Measurements from ENCODE around the gene LRRK2.

LRRK2 gene

DNA sequence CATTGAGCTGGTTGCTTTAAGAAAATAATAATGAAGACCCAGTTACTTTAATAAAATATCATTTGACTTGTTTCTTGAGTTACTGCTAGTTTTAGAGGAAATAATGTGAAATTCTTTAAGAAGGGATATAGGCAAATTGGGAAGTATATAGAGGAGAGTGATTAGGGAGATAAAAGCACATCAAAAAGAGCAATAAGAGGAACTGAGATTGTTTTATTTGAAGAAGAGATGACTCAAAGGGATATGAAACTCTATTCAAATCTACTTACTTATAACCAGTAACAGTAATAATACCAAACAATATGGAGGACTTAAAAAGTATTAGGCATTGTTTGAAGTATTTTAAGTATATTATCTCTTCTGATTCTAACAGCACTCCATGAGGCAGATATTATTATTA, 37.1 kb downstream of the LRRK2 start:
- Histone ChIP-seq H3K36me3 (no peaks in the 10 kb centered on the region), H3K9me3 (no peaks in the 10 kb centered on the region), H3K4me3 (ENCODE audit: low read depth, low read length) (no peak overlapping the region), H3K4me1 (no peaks in the 10 kb centered on the region), H3K27me3 (no peaks in the 10 kb centered on the region)
- TF ChIP-seq, protein P1, sequence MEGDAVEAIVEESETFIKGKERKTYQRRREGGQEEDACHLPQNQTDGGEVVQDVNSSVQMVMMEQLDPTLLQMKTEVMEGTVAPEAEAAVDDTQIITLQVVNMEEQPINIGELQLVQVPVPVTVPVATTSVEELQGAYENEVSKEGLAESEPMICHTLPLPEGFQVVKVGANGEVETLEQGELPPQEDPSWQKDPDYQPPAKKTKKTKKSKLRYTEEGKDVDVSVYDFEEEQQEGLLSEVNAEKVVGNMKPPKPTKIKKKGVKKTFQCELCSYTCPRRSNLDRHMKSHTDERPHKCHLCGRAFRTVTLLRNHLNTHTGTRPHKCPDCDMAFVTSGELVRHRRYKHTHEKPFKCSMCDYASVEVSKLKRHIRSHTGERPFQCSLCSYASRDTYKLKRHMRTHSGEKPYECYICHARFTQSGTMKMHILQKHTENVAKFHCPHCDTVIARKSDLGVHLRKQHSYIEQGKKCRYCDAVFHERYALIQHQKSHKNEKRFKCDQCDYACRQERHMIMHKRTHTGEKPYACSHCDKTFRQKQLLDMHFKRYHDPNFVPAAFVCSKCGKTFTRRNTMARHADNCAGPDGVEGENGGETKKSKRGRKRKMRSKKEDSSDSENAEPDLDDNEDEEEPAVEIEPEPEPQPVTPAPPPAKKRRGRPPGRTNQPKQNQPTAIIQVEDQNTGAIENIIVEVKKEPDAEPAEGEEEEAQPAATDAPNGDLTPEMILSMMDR (IDR thresholded peaks at IDR 0.05; ENCODE audit: low read depth, low read length), result no peak
- DNase-seq, result no peak

DNA sequence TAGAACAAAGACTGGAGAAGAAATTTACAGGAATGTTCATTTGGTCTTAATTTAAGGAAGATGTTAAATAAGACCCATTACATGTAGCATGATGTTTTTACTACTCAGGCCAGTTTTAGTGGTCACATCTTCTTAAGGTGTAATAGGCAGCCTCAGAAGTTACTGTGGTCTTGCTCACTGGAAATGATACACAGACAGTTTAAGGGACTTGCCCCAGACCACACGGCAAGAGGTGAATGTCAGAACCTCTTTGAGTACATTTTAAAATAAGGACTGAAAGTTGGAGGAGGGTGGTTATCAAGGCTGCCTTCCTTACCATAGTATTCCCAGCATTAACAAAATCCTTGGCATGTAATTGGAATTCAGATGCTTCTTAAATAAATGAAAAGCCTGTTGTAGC, 37.9 kb downstream of the LRRK2 start:
- no peaks in the 10 kb centered on the region for H3K27me3 ChIP-seq
- no peaks in the 10 kb centered on the region for H3K36me3 ChIP-seq
- no peaks in the 10 kb centered on the region for H3K4me1 ChIP-seq
- H3K4me3 ChIP-seq (ENCODE audit: low read depth, low read length), result no peak overlapping the region
- H3K9me3 ChIP-seq, result no peaks in the 10 kb centered on the region
- TF ChIP-seq, protein P1 (IDR thresholded peaks at IDR 0.05; ENCODE audit: low read depth, low read length), result no peak
- DNase-seq, result no peak

DNA sequence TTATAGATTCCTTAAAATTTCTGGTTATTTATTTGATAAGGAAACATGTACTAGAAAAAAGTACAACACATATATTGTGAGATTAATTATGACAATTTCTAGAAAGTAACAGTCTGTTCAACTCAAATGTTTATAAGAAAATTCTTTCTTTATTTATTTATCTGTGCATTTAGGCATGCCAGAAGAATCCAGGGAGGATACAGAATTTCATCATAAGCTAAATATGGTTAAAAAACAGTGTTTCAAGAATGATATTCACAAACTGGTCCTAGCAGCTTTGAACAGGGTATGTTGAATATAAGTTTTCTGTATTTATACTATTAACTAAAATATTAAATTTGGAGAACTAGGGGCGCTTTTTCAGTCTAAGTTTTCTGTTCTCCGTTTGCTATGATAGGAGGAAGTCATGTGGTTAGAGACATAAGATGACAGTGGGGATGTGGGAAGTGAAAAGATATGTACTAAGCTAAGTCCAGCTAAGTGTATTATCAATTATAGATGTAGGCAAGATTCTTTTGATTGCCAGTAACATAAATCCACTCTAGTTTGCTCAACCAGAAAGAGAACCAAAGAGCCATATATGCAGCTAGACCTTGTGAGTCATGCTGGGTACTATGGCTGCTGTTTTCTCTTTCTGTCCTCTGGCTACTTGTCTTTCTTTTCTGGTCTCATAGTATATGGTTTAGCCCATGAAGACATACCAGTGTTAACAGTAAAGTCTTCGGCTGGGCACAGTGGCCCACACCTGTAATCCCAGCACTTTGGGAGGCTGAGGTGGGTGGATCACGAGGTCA, 39.0 kb downstream of the LRRK2 start:
- no peak for DNase-seq
- no peak overlapping the region for H3K4me3 ChIP-seq (ENCODE audit: low read depth, low read length)
- TF ChIP-seq, protein P1 (IDR thresholded peaks at IDR 0.05; ENCODE audit: low read depth, low read length), result no peak
- no peaks in the 10 kb centered on the region for H3K36me3 ChIP-seq
- H3K27me3 ChIP-seq, result no peaks in the 10 kb centered on the region
- H3K4me1 ChIP-seq, result no peaks in the 10 kb centered on the region
- no peaks in the 10 kb centered on the region for H3K9me3 ChIP-seq

DNA sequence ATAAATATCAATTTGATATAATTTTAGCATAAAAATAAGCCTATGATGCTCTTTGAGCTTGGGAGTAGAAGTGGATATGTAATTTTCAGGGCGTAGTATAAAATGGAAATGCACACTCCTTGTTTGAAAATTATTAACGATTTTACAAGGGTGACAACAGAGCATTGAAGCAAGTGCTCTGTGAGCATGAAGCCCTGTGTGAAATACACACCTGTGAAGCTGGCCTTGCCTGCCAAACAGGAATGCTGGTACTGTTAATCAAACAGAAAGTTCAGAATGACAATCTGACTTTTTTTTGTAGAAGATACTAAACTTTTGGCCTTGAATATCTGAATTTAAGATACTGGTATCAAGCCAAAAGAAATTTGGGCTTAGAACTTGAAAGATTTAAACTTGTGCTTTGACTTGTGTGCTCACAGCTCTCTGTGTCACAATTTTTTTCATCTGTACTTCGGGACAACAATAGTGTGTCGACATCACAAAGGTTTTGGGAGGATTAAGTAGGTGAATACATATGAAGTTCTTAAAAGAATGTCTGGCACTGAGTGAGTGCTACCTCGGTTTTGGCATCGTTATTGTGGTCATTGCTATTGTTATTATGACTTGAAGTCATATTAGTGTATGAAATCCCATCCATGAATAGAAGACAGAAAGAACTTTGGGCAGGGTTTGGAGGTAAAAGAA, 47.3 kb downstream of the LRRK2 start:
- no peaks in the 10 kb centered on the region for H3K9me3 ChIP-seq
- no peaks in the 10 kb centered on the region for H3K27me3 ChIP-seq
- TF ChIP-seq, protein P1 (IDR thresholded peaks at IDR 0.05; ENCODE audit: low read depth, low read length), result no peak
- no peaks in the 10 kb centered on the region for H3K36me3 ChIP-seq
- H3K4me1 ChIP-seq, result no peaks in the 10 kb centered on the region
- H3K4me3 ChIP-seq (ENCODE audit: low read depth, low read length), result no peak overlapping the region
- no peak for DNase-seq

DNA sequence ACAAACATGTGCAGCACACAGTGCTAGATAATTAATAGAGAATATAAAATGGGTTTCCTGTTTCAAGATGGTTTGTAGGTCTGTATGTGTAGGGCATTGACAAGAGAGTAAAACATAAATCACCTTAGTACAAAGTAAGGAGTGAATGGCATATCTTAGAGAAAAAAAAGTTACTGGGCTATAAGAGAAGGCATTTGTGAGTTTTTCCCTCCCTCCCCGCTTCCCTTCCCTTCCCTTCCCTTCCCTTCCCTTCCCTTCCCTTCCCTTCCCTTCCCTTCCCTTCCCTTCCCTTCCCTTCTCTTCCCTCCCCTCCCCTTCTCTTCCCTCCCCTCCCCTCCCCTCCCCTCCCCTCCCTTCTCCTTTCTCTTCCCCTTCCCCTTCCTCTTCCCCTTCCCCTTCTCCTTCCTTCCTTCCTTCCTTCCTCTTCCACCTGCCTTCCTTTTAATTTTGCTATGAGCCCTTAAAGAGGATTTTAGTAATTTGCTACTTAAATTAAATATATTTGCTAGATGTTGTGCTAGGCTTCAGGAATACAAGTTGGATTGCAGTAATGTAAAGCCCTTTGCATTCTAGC, 57.1 kb downstream of the LRRK2 start:
- Histone ChIP-seq H3K27me3 (no peaks in the 10 kb centered on the region), H3K4me3 (ENCODE audit: low read depth, low read length) (no peak overlapping the region), H3K9me3 (no peaks in the 10 kb centered on the region), H3K36me3 (no peaks in the 10 kb centered on the region), H3K4me1 (no peaks in the 10 kb centered on the region)
- TF ChIP-seq, protein P1 (IDR thresholded peaks at IDR 0.05; ENCODE audit: low read depth, low read length), result no peak
- DNase-seq, result no peak

DNA sequence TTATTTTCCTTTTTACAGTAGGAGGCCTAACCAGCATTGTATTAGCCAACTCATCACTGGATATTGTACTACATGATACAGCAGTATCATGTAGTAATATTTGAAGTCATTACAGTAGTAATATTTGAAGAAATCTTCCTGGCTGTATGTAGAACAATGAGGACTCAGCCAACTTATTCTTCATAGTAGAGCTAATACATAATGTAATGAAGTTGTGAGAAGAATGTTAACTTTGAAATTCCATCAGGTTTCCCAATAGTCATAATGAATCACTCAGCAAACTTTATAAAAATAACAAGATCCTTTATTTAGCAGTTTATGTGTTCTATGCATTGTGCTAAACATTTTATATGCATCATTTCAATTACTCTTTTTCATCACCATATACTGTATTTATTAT, 61.8 kb downstream of the LRRK2 start:
- DNase-seq, result no peak
- Histone ChIP-seq H3K9me3 (no peaks in the 10 kb centered on the region), H3K4me3 (ENCODE audit: low read depth, low read length) (no peak overlapping the region), H3K36me3 (no peaks in the 10 kb centered on the region), H3K27me3 (no peaks in the 10 kb centered on the region), H3K4me1 (no peaks in the 10 kb centered on the region)
- TF ChIP-seq, protein P1 (IDR thresholded peaks at IDR 0.05; ENCODE audit: low read depth, low read length), result no peak

Measured in BE2C (cell line).